GM18520 (cell line): ENCODE measurements around the gene NXT1.
"Not testable (repeated sequence)": the region's sequence is repeated elsewhere in the genome, so short reads cannot be mapped to it uniquely, and the experiment has no call there.

Source experiments
- ATAC-seq: cut with Tn5 transposase; IDR thresholded peaks from one replicate; pipeline ENCODE4 v1.9.1; 2021; ENCODE audit not compliant: unreplicated experiment

NXT1 gene

DNA sequence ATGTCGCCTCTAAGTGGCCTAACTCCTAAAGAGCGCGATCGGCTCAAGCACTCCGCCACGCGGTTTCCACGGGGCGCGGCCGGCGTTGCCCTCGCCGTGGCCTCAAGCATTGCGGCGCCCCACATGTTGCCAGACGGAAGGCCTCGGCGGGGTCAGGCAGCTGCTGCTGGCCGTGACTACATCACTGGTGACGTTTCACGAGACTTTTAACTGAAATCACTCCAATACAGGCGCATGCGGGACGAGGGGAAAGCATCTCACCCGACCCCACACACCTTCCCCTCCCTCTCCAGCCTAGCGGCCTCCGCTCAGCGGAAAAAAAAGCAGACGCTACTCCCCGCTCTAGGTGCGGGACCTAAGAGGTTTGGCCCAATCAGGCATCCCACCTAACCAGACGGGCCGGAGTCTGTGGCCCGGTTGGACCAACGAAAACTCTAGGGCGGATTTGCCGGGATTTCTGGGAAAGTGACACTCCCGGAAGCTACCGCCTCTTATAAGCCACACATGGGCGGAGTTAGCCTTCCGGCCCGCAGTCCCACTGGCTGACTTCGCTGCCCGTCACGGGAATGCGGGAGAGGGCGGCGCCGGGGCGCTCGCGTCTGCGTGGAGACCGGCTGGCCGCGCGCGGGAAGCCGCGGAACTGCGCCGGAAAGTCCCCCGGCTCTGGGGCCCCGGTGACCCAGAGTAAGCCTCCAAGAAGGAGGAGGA is at the start of gene NXT1:
TSS of gene NXT1 (plus strand) at position 596 of the 708 bp plus-strand sequence. CDS start 3,251 bp downstream, outside the sequence.
- peak; percentile 88 for ATAC-seq

GRCh38 chr20:23301436-23302050 is 49.0 kb upstream of the NXT1 start:
- ATAC-seq = no peak

DNA sequence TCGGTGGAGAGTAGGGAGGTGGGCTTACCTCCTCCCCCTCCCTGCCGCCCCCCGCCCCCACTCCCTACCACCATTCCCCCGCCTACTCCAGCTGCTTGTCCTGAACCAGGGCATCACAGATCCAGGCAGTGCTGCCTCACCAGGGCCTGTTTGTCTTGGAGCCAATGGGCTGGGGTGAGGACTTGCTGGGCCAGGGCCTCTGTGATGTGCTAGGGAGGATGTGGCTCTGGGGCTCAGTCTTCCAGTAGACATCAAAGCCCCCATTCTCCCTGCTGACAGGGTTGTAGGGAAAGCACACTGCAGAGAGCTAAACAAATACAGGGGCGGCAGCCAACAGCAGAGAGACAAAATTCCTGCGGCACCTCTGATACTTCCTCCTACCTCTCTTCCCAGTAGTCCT is 48.2 kb upstream of the NXT1 start:
- no peak for ATAC-seq

DNA sequence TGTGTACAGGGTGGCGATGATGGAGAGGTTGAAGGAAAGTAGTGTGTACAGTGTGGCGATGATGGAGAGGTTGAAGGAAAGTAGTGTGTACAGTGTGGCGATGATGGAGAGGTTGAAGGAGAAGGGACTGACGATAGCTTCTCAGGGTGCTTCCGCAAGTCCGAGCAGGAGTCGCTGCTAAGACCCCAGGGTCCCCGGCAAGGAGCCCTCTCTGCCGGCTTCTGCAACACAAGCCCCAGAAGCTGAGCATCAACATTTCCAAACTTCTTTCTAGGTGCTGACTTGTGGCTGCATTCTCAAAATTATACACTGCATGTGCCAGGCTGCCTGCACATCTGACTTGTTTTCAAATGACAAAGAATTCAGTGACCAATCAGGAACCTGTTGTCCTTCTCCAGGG is 47.8 kb upstream of the NXT1 start:
- no peak for ATAC-seq

DNA sequence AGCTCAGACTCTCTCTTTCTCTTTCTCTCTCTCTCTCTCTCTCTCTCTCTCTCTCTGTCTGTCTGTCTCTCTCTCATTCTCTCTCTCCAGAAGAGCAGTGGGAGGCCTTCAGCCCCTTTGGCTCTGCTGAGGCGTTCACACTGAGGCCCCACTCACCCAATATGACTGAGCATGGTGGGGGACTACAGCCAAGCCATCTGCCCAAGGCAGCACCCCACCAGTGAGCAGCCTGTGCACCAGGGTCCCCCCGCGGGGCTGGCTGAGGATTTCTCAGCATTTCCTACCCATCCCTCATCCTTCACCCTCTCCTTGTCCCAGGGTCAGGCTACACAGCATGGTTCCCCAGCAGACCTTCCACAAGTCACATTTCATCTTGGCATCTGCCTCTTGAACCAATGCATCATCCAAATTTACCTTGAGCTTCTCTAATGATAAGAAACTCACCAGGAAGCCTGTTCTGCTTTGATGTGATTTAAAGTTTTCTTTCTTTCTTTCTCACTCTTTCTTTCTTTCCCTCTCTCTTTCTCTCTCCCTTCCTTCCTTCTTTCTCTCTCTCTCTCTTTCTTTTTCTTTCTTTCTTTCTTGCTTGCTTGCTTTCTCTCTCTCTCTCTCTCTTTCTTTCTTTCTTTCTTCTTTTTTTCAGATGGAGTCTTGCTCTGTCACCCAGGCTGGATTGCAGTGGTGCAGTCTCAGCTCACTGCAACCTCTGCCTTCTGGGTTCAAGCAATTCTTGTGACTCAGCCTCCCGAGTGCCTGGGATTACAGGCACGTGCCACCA is 47.1 kb upstream of the NXT1 start:
- no peak for ATAC-seq

GRCh38 chr20:23304616-23305015 is 46.0 kb upstream of the NXT1 start:
- ATAC-seq = no peak

DNA sequence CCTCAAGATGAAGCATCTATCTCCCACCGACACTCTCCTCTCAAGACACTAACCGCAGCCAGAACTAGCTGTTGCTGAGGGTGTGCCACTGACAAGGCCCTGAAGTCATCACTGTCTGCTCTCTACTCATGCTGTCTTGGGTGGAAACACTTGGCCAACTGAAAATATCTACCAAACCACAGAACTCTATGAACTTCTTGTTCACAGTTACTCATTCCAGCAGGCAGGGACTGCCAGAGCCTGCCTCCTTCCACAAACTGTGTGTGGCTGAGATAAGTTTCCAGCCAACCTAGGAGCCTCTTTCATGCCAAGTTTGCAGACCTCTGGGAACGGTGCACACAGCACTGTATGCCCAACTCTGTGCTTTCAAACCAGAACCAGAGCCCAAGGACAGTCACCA is 45.5 kb upstream of the NXT1 start:
- no peak for ATAC-seq

GRCh38 chr20:23307393-23307792 is 43.2 kb upstream of the NXT1 start:
- ATAC-seq = not testable (repeated sequence)

DNA sequence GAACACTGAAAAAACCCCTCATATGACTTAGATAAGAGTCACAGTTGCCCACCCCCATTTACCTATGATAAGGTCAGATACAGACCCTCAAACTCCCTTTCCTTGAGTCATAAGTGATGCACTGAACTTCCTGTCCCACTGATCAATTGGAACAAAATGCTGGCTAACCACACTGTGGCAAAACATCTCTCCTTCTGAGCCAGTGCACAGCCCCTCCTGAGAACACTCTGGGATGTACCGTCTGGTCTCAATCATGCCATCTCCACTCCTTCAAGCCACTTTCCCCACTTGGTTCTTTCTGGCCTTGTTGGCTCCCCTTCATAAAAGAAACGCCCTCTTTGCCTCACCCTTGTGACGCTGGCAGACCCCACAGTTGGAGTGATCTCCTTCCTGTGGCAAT is 42.6 kb upstream of the NXT1 start:
- no peak for ATAC-seq

GRCh38 chr20:23308908-23309307 is 41.7 kb upstream of the NXT1 start:
- no peak for ATAC-seq

DNA sequence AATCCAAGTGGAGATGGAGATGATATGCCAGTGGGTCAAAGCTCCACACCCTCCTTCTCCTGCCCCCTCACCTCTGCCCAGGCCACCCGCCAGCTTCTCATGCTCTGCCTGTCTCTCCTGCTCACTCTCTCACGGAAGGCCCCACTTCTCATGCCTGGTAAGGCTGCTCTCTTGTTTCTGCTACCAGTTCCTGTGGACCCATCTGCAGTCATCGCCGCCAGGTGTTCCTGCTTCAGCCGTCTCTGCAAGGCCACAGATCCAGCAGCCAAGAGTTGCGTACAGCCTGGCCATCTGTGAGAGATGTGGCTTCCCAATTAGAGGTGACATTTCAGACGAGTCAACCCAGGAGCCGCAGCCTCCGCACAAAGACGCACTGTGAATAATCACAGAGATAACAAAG is 40.8 kb upstream of the NXT1 start:
- ATAC-seq = no peak

DNA sequence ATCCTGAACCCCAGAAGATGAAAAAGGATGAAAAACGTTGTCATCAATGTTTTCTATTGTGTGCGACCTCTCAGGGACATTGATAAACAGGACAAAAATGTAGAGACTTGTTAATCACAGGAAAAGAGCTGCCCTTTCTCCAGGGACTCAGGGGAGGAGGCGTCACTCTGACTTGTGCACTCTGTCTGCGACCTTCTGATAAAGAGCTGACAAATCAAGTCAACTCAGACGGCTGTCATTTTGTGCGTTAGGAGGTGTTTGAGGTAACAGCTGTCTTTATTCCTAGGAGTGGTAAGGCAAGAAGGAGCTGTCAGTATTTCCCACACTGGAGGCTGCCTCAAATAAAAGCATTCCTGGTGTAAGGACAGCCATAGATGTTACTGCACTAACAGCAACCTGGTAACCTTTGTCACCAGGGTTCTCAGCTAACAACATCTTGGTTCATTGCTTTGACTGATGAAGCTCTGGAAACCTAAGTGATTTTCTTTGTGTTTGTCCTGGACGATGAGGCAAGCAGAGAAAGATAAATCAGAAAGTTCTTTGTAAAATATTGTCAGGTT is 38.6 kb upstream of the NXT1 start:
- ATAC-seq = no peak

GRCh38 chr20:23313271-23313670 is 37.3 kb upstream of the NXT1 start:
- ATAC-seq = no peak

DNA sequence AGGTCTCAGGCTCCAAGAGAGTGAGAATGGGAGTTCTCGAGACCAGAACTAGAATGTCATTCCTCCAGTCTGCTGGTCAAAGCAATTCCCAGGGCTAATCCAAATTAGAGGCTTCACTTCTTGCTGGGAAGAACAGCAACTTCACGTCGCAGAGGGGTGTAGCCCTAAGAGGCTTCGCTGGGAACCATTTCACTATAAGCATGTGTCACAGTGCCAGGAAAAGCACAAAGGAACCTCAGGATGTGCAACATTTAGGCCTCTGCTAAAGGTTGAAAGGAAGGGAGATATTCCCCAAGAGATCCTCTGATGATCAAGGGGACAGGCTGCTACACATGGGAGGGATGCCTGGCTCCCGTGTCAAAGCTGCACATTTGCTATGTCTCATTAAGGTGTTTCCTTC is 35.9 kb upstream of the NXT1 start:
- ATAC-seq = no peak

DNA sequence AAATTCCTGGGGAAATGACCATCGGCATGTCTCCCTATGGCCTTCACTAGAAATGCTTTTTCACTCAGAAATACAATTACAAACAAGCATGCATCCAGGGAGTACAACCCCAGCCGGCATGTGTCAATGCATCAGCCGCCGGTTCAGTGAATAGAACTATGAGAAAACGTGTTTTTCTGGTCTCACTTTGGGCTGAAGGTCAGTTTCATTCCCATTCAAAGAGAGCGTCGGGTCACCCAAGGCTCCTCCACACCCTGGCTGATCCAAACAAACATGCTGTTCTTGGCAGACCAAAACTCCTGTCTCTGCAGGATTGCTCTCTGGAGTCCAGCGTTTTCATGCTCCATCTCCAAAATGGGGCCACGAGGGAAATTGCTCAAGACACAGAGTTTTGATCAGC is 35.5 kb upstream of the NXT1 start:
- ATAC-seq = no peak

DNA sequence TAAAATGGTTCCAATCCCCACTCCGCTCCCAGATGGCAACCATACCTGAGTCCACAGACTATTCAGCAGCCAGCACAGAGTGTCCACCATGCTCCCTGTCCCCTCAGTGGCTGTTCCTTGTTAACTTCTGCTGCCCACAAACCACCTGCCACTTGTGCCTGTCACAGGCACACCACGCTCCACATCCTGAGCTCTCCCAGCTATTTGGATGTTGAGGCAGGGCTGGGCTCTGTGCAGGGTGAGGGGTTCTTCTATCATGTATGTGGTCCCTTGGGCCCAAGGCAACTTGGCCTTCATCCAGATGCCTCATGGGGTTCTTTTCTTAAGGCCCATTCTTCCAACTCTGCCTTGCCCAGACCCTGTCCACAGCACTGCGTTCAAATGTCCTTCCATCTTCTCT is 34.0 kb upstream of the NXT1 start:
- no peak for ATAC-seq

GRCh38 chr20:23317081-23317480 is 33.5 kb upstream of the NXT1 start:
- no peak for ATAC-seq

- no peak for ATAC-seq
Observed at GRCh38 chr20:23318347-23318746, 32.2 kb upstream of the NXT1 start.

DNA sequence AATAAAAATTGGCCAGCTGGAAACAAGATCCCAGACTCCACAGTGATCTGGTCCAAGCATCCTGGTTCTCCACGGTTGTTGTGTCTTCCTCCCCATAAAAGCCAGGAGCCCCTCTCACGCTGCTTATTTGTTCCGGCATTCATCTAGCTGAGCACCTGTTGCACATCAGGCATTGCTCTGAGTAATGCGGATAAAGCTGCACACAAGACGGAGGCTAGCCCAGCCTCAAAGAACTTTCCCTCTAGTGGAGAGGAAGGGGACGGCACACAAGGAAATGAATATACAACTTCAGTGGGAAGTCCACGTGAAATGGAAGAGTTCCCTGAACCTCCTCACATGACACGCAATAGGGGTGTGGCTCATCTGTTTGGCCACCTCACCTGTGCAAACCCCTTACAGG is 30.3 kb upstream of the NXT1 start:
- no peak for ATAC-seq

- ATAC-seq = no peak
Observed at GRCh38 chr20:23325107-23325506, 25.5 kb upstream of the NXT1 start.

DNA sequence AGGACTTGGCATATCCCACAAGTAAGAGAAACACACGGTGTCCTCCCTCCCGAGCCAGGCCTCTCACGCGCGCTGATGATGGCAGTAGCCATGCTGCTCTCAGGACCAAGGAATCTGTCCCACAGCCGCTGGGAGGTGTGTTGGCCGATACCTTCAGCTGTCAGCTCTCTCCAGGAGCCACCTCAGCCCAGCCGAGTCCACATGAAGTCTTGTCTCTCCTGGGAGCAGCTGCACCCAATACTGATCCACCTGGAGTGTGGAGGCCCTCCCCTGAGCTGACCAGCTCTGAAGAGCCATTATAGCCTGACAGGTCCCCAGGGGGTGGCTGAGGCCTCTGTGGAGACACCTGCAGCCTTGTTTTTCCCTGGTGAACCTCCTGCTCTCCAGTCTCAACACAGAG is 23.8 kb upstream of the NXT1 start:
- no peak for ATAC-seq
